ENCODE results near the gene CXCL9. TPM values are rescaled to one million over a fixed set of nuclear protein-coding genes. Genes with fewer than 3 reads are reported as not detected.

CXCL9 gene
- not detected in 2 replicates for total RNA-seq

DNA sequence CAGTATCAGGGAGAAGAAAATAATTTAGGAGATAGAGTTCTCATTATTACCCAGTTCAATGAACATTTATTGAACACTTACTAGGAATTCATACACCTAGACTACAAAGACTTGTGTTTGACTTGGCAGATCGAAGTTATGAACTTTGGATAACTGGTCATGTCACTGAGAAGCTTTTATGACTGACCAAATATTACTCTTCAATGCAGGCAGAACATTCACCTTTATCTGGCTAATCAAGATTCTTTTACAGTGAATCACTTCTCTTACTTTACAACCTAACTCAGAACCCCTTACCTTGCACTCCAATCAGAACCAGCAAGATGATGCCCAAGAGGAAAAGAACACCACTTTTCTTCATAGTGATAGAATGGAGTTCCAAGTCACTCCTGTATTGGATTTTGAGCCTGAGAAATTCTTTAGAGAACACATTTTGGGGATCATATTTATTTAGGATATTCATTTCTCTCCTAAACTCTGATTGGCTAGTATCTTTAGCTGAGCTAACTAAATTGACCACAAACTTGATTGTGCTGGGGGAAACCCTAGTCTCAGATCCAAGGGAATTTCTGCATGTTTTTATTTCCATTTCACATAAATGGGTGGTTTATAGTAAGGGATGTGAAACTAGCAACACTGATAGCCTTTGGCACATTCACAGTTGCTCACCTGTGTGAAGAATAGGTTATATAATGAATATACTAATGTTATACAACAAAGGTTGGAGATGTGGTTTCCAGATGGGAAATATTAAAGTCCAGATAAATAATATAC lies at the start of gene CXCL9:
CXCL9 (minus strand) TSS at position 421 of the 774 bp plus-strand sequence; CDS start at position 361, 60 bp downstream.

DNA sequence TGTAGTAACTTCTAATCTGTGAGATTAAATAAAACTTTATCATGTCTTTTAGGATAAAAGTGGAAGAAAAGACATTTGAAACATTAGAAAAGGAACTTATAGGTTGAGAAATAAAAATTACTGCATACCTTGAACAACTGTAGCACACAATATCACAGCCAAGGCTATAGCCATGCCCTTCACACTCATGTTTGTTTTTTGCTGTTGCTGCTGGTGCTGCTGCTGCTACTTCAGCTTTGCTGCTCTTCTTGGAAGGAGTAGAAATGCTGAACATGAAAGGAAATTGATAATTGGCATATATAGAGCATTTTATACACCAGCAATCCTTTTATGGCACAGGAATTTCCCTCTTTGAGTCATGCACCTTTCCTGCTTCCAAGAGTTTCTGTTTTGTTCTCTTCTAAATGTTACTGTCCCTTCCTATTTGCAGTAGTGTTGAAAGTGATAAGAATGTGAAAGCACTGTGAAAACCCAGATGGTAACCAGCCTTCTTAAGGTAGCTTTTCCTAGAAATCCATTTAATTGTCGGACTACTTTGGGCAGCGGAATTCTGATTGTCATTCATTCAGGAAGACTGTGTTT lies 28.6 kb upstream of the CXCL9 start, which contains the start of gene CXCL11:
CXCL11 (minus strand) TSS at position 272 of the 582 bp plus-strand sequence; CDS start at position 189, 83 bp downstream.

DNA sequence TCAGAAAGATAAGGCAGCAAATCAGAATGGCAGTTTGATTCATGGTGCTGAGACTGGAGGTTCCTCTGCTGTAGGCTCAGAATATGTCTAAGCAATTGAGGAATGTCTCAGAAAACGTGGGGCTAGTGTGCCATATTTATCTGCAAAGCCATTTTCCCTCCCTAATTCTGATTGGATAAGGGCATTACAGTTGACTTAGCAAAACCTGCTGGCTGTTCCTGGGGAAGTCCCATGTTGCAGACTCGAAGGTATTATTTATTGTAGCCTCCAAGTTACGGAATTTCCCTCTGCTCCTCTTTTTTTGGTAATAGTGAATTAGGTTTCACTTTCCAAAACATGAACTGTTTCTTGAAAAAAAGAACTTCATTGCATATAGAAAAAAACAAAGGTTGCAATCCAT lies 16.1 kb upstream of the CXCL9 start, which contains the start of gene CXCL10:
CXCL10 (minus strand) TSS at position 109 of the 400 bp plus-strand sequence; CDS start at position 43, 66 bp downstream.

Other genes with a start within 250 kb of the CXCL9 start
- gene PPEF2, start 105.1 kb downstream of the CXCL9 start, total RNA-seq: not detected in 2 replicates
- 16.3 and 20.3 TPM in 2 replicates for gene NAAA, start 66.5 kb downstream of the CXCL9 start, total RNA-seq
- gene SDAD1, start 16.6 kb downstream of the CXCL9 start, total RNA-seq: 19.7 and 20.2 TPM in 2 replicates
- 0.09 TPM in 2 replicates for gene CXCL10, start 16.0 kb upstream of the CXCL9 start, total RNA-seq
- 0.66 and 0.99 TPM in 2 replicates for gene CXCL11, start 28.6 kb upstream of the CXCL9 start, total RNA-seq
- gene ART3, start 67.2 kb upstream of the CXCL9 start, total RNA-seq: under 0.01 TPM in 1 of 2 replicates, not detected in the other
- 47.5 and 49.2 TPM in 2 replicates for gene NUP54, start 140.9 kb upstream of the CXCL9 start, total RNA-seq
- gene SCARB2, start 206.3 kb upstream of the CXCL9 start, total RNA-seq: 155 and 251 TPM in 2 replicates
- gene FAM47E, start 244.2 kb upstream of the CXCL9 start, total RNA-seq: 0.18 and 0.28 TPM in 2 replicates